ENCODE results near the gene INO80C.

The INO80C gene

GRCh38 chr18:35466815-35467623, 30.7 kb downstream of the INO80C start:
- in situ Hi-C loops (cut with HindIII; ENCODE audit: low pct_ligation_motif_present, low sequenced_read_pairs) = no loop called here
- H3K4me3 ChIP-seq (ENCODE audit: low read depth, low read length) = no peak overlapping the region
- peaks cover 10% of the 10 kb centered on the region for H3K36me3 ChIP-seq (replicated peaks)
- no peak overlapping the region for H3K27ac ChIP-seq
- no peaks in the 10 kb centered on the region for H3K27me3 ChIP-seq (replicated peaks)
- TF ChIP-seq CTCF (IDR thresholded peaks at IDR 0.05; ENCODE audit: low read depth, low read length, missing control alignments) = no peak
- no peak for DNase-seq

GRCh38 chr18:35466334-35466733, 31.4 kb downstream of the INO80C start:
- Histone ChIP-seq H3K27ac (no peak overlapping the region), H3K4me3 (ENCODE audit: low read depth, low read length) (no peak overlapping the region), H3K27me3 (replicated peaks) (no peaks in the 10 kb centered on the region), H3K36me3 (replicated peaks) (peaks cover 8% of the 10 kb centered on the region)
- no peak for TF ChIP-seq CTCF (IDR thresholded peaks at IDR 0.05; ENCODE audit: low read depth, low read length, missing control alignments)
- no peak for DNase-seq
- in situ Hi-C loops (cut with HindIII; ENCODE audit: low pct_ligation_motif_present, low sequenced_read_pairs) = no loop called here

- Histone ChIP-seq H3K36me3 (replicated peaks) (peaks cover 3% of the 10 kb centered on the region), H3K27ac (no peak overlapping the region), H3K4me3 (ENCODE audit: low read depth, low read length) (no peak overlapping the region), H3K27me3 (replicated peaks) (no peaks in the 10 kb centered on the region)
- no peak for TF ChIP-seq CTCF (IDR thresholded peaks at IDR 0.05; ENCODE audit: low read depth, low read length, missing control alignments)
- no peak for DNase-seq
- in situ Hi-C loops (cut with HindIII; ENCODE audit: low pct_ligation_motif_present, low sequenced_read_pairs) = no loop called here
These were observed 32.4 kb downstream of the INO80C start for GRCh38 chr18:35465329-35465728.

GRCh38 chr18:35464831-35465279, 32.9 kb downstream of the INO80C start:
- no peak for DNase-seq
- no peak for TF ChIP-seq CTCF (IDR thresholded peaks at IDR 0.05; ENCODE audit: low read depth, low read length, missing control alignments)
- Histone ChIP-seq H3K4me3 (ENCODE audit: low read depth, low read length) (no peak overlapping the region), H3K27me3 (replicated peaks) (no peaks in the 10 kb centered on the region), H3K36me3 (replicated peaks) (peaks cover 3% of the 10 kb centered on the region), H3K27ac (no peak overlapping the region)
- in situ Hi-C loops (cut with HindIII; ENCODE audit: low pct_ligation_motif_present, low sequenced_read_pairs) = no loop called here

- in situ Hi-C loops (cut with HindIII; ENCODE audit: low pct_ligation_motif_present, low sequenced_read_pairs) = no loop called here
- TF ChIP-seq CTCF (IDR thresholded peaks at IDR 0.05; ENCODE audit: low read depth, low read length, missing control alignments) = no peak
- Histone ChIP-seq H3K4me3 (ENCODE audit: low read depth, low read length) (no peak overlapping the region), H3K27me3 (replicated peaks) (no peaks in the 10 kb centered on the region), H3K36me3 (replicated peaks) (no peaks in the 10 kb centered on the region), H3K27ac (peak overlapping the region; percentile 75)
- no peak for DNase-seq
These were observed 33.9 kb downstream of the INO80C start for GRCh38 chr18:35463827-35464226.

GRCh38 chr18:35463050-35463449, 34.7 kb downstream of the INO80C start:
- Histone ChIP-seq H3K27me3 (replicated peaks) (no peaks in the 10 kb centered on the region), H3K36me3 (replicated peaks) (no peaks in the 10 kb centered on the region), H3K4me3 (ENCODE audit: low read depth, low read length) (no peak overlapping the region), H3K27ac (peak overlapping the region; percentile 75)
- DNase-seq = peak; percentile 72
- TF ChIP-seq CTCF (IDR thresholded peaks at IDR 0.05; ENCODE audit: low read depth, low read length, missing control alignments) = no peak
- in situ Hi-C loops (cut with HindIII; ENCODE audit: low pct_ligation_motif_present, low sequenced_read_pairs) = no loop called here
